GM23338 (cell line): ENCODE results near the gene FOXO3. TPM values are rescaled to one million over a fixed set of nuclear protein-coding genes. Genes with fewer than 3 reads are reported as not detected.

Experiments
- ATAC-seq: fragments of 200-7000 bp; cut with Tn5 transposase; 3 replicates; pipeline ENCODE4 v1.9.1; 2020
- DNase-seq: peaks from one replicate; pipeline ENCODE4 v3.0.0-alpha.2; 2015; ENCODE audit warnings: low spot score
- H2AFZ ChIP-seq: fragments of 200-600 bp; sonication (generic); 2 replicates; pipeline ENCODE4 v1.8.0; 2016; ENCODE audit warnings: antibody characterized with exemption, mild to moderate bottlenecking, moderate library complexity
- H3F3A ChIP-seq: fragments of 200-600 bp; sonication (generic); replicated peaks from 2 replicates; pipeline ENCODE4 v1.8.0; 2017; ENCODE audit warnings: antibody characterized with exemption, mixed run types, low read depth
- H3K27ac ChIP-seq: fragments of 200-600 bp; sonication (generic); 2 replicates; pipeline ENCODE4 v1.6.1; 2016; ENCODE audit warnings: low read depth
- H3K27me3 ChIP-seq: fragments of 200-600 bp; sonication (generic); 2 replicates; pipeline ENCODE4 v1.8.0; 2016; ENCODE audit warnings: mild to moderate bottlenecking, mixed run types, moderate library complexity; ENCODE audit not compliant: insufficient read depth
- H3K36me3 ChIP-seq: fragments of 200-600 bp; sonication (generic); 2 replicates; pipeline ENCODE4 v1.8.0; 2016; ENCODE audit warnings: mild to moderate bottlenecking; ENCODE audit not compliant: insufficient read depth
- H3K4me1 ChIP-seq: fragments of 200-600 bp; sonication (generic); 2 replicates; pipeline ENCODE4 v1.8.0; 2016; ENCODE audit warnings: mild to moderate bottlenecking, moderate library complexity; ENCODE audit not compliant: insufficient read depth
- H3K4me2 ChIP-seq: fragments of 200-600 bp; sonication (generic); 2 replicates; pipeline ENCODE4 v1.7.1; 2017; ENCODE audit warnings: mixed run types
- H3K4me3 ChIP-seq: fragments of 200-600 bp; sonication (generic); 2 replicates; pipeline ENCODE4 v1.6.1; 2016; ENCODE audit warnings: mixed run types
- H3K79me2 ChIP-seq: fragments of 200-600 bp; sonication (generic); replicated peaks from 2 replicates; pipeline ENCODE4 v1.8.0; 2017; ENCODE audit warnings: mild to moderate bottlenecking; ENCODE audit not compliant: insufficient read depth
- H3K9me2 ChIP-seq: fragments of 200-600 bp; sonication (generic); 2 replicates; pipeline ENCODE4 v1.8.0; 2017; ENCODE audit not compliant: insufficient read depth
- H4K20me1 ChIP-seq: fragments of 200-600 bp; sonication (generic); replicated peaks from 2 replicates; pipeline ENCODE4 v1.8.0; 2017; ENCODE audit warnings: mild to moderate bottlenecking; ENCODE audit not compliant: insufficient read depth
- H3K27ac Mint-ChIP-seq: 2 replicates; pipeline ENCODE4 v1.8.0; 2020; ENCODE audit warnings: inconsistent platforms, mild to moderate bottlenecking, moderate library complexity, mixed read lengths
- H3K27me3 Mint-ChIP-seq: 3 replicates; pipeline ENCODE4 v1.8.0; 2022; ENCODE audit warnings: low read depth, mild to moderate bottlenecking, moderate library complexity, mixed read lengths, inconsistent platforms; ENCODE audit not compliant: insufficient read depth, poor library complexity
- H3K36me3 Mint-ChIP-seq: 3 replicates; pipeline ENCODE4 v1.8.0; 2021; ENCODE audit warnings: low read depth, mild to moderate bottlenecking, inconsistent platforms, moderate library complexity, mixed read lengths
- H3K4me1 Mint-ChIP-seq: 3 replicates; pipeline ENCODE4 v1.8.0; 2020; ENCODE audit warnings: mild to moderate bottlenecking, inconsistent platforms, mixed read lengths
- H3K4me3 Mint-ChIP-seq: 3 replicates; pipeline ENCODE4 v1.8.0; 2021; ENCODE audit warnings: moderate library complexity, mild to moderate bottlenecking, inconsistent platforms, mixed read lengths
- H3K9me3 Mint-ChIP-seq: 3 replicates; pipeline ENCODE4 v1.8.0; 2020; ENCODE audit warnings: moderate library complexity, mild to moderate bottlenecking, inconsistent platforms, mixed read lengths
- CREB1 ChIP-seq: fragments of 250-450 bp; sonication (Bioruptor Pico); IDR thresholded peaks from 2 replicates; pipeline ENCODE4 v1.5.0; 2020; ENCODE audit warnings: low read depth, mild to moderate bottlenecking, moderate library complexity
- EZH2 ChIP-seq: fragments of 200-600 bp; sonication (generic); IDR thresholded peaks from one replicate; pipeline ENCODE4 v1.8.0; 2017; ENCODE audit warnings: antibody characterized with exemption, mild to moderate bottlenecking, low read depth; ENCODE audit not compliant: unreplicated experiment
- JUNB ChIP-seq: IDR thresholded peaks from one replicate; pipeline ENCODE4 v1.6.1; 2016; ENCODE audit warnings: antibody characterized with exemption; ENCODE audit not compliant: unreplicated experiment
- STAT1 ChIP-seq: IDR thresholded peaks from one replicate; pipeline ENCODE4 v1.6.1; 2016; ENCODE audit warnings: antibody characterized with exemption; ENCODE audit not compliant: unreplicated experiment
- ZNF114 ChIP-seq: fragments of 250-450 bp; sonication (Bioruptor Pico); IDR thresholded peaks from 2 replicates; pipeline ENCODE4 v1.5.0; 2020; ENCODE audit warnings: mild to moderate bottlenecking, moderate library complexity
- polyA plus RNA-seq: library from polyadenylated mRNA; unstranded; fragments of >200 nt; fragmentation: Nextera tagmentation; extraction: Ambion mirVana; gene quantifications from 2 replicates; pipeline ENCODE4 v1.2.1, GENCODE V29; 2016
- total RNA-seq: library from RNA; depleted of rRNA; stranded (reverse); fragments of >200 nt; shearing (Covaris generic); gene quantifications from 2 replicates; pipeline ENCODE4 v1.2.3, GENCODE V29; 2014
- TF ChIP-seq, protein P1 (sequence below): IDR thresholded peaks from one replicate; pipeline ENCODE4 v1.6.1; 2018; ENCODE audit warnings: antibody characterized with exemption; ENCODE audit not compliant: unreplicated experiment
- TF ChIP-seq, protein P2 (sequence below): IDR thresholded peaks from 2 replicates; pipeline ENCODE4 v1.6.1; 2016; ENCODE audit warnings: antibody characterized with exemption

FOXO3 gene
- total and polyA plus RNA-seq, 2 experiments from 2014 or later, result 9.8 to 20.2 TPM

DNA sequence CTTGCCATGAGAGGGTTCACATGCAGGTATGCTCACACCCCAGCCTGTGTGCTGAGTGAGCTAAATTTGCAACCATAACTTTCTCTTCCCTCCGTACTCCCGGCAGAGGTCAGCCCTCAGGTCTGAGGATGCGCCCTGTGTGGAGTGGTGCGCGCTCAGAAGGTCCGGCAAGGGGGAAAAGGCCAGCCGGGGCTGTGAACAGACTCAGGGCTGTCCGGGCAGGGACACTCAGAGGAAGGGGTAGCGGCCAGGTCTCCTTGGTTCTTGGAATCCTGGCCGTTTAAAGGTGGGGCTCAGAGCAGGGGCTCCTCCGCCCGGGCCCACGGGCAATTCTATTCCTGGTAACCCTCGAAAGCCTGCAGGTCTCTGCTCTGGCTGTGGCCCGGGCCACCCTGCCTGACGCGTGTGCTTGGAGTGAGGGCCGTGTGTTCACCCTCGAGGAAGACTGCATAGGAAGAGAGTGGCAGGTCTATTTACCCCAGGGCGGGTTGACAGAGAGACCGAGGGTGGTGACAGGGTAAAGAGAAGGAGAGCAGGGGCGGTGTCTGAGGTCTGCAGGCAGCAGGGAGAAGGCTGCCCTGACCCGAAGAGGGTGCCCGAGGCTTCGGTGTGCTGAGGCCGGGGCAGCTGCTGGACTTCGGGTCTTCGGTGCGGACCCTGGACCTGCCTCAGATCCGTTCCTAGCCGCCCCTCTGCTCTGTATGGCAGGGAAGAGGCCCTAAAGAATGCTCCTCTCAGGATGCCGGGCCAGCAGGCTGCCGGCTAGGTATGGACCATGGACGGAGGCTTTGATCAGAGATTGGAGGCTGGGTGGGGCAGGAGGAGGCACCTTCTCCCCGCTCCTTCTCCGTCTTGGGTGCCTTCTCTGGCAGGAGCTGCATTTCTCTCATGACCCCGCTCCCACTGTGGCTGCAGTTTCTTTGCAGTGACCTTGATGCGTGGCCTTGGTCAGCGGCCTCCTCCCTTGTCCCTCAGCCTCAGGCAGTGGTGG is 156.4 kb downstream of the FOXO3 start (continued):
- TF ChIP-seq, protein P1, sequence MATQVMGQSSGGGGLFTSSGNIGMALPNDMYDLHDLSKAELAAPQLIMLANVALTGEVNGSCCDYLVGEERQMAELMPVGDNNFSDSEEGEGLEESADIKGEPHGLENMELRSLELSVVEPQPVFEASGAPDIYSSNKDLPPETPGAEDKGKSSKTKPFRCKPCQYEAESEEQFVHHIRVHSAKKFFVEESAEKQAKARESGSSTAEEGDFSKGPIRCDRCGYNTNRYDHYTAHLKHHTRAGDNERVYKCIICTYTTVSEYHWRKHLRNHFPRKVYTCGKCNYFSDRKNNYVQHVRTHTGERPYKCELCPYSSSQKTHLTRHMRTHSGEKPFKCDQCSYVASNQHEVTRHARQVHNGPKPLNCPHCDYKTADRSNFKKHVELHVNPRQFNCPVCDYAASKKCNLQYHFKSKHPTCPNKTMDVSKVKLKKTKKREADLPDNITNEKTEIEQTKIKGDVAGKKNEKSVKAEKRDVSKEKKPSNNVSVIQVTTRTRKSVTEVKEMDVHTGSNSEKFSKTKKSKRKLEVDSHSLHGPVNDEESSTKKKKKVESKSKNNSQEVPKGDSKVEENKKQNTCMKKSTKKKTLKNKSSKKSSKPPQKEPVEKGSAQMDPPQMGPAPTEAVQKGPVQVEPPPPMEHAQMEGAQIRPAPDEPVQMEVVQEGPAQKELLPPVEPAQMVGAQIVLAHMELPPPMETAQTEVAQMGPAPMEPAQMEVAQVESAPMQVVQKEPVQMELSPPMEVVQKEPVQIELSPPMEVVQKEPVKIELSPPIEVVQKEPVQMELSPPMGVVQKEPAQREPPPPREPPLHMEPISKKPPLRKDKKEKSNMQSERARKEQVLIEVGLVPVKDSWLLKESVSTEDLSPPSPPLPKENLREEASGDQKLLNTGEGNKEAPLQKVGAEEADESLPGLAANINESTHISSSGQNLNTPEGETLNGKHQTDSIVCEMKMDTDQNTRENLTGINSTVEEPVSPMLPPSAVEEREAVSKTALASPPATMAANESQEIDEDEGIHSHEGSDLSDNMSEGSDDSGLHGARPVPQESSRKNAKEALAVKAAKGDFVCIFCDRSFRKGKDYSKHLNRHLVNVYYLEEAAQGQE, result no peak
- TF ChIP-seq JUNB (no peak), CREB1 (CRISPR knock-in tag) (no peak), ZNF114 (CRISPR knock-in tag) (no peak), EZH2 (no peak), STAT1 (no peak)
- TF ChIP-seq, protein P2, sequence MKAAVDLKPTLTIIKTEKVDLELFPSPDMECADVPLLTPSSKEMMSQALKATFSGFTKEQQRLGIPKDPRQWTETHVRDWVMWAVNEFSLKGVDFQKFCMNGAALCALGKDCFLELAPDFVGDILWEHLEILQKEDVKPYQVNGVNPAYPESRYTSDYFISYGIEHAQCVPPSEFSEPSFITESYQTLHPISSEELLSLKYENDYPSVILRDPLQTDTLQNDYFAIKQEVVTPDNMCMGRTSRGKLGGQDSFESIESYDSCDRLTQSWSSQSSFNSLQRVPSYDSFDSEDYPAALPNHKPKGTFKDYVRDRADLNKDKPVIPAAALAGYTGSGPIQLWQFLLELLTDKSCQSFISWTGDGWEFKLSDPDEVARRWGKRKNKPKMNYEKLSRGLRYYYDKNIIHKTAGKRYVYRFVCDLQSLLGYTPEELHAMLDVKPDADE, result no peak

DNA sequence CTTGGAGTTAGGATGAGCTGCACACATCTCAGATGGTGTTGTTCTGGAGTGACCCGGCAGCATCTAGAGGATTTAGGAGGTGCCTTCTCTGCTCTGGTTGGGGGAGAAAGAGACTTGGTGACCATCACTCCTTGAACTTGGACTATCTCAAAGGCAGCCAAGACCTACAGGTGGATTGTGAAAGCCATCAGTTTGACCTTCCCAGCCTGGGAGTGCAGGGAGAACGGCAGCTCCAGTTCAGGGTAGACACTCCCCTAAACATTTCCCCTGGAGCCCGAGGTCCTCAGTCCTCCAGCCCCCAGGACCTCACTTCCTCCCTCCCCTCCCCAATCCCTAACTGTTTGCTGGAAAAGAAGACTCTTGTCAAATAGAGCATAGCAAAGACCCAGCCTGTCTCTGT is 158.8 kb downstream of the FOXO3 start:
- H3K79me2 ChIP-seq, result no peaks in the 10 kb centered on the region
- ATAC-seq (no peak), DNase-seq (no peak)
- H3K4me2 ChIP-seq, result no peak overlapping the region
- H3F3A ChIP-seq, result 0 out of 2 replicates have a peak, but pooled peaks cover 3% of the 10 kb centered on the region
- no peaks in the 10 kb centered on the region for H4K20me1 ChIP-seq
- no peaks in the 10 kb centered on the region for H3K27me3 ChIP-seq
- H3K4me1 ChIP-seq, result peaks cover 19% of the 10 kb centered on the region
- H3K27ac ChIP-seq, result no peak overlapping the region
- Mint-ChIP-seq H3K9me3 (peaks cover 11% of the 10 kb centered on the region), H3K4me3 (no peak overlapping the region), H3K27me3 (peaks cover 4% of the 10 kb centered on the region), H3K4me1 (peaks cover 13% of the 10 kb centered on the region), H3K27ac (no peak overlapping the region), H3K36me3 (peaks cover 8% of the 10 kb centered on the region; the same call in 2 of the 3 replicates)
- no peak overlapping the region for H2AFZ ChIP-seq
- TF ChIP-seq CREB1 (CRISPR knock-in tag), result no peak
- peaks cover 5% of the 10 kb centered on the region; the same call in 1 of the 2 replicates for H3K36me3 ChIP-seq
- H3K9me2 ChIP-seq, result no peaks in the 10 kb centered on the region; the same call in 1 of the 2 replicates
- H3K4me3 ChIP-seq, result no peak overlapping the region
